GM10266 (cell line): ENCODE data around the gene MATCAP1.

ENCODE experiments used
- DNase-seq: peaks from one replicate; pipeline ENCODE4 v3.0.0; 2012; ENCODE audit errors: extremely low spot score
- CTCF ChIP-seq: IDR thresholded peaks from 2 replicates; pipeline ENCODE4 v1.5.1; 2012; ENCODE audit warnings: mild to moderate bottlenecking, low read depth; ENCODE audit not compliant: control insufficient read depth, insufficient read depth; ENCODE audit errors: missing control alignments

The MATCAP1 gene

GRCh38 chr16:67158637-67159600 lies 24.8 kb downstream of the MATCAP1 start:
- peak; percentile 89 for DNase-seq
- no peak for TF ChIP-seq CTCF

GRCh38 chr16:67157892-67158635 lies 25.7 kb downstream of the MATCAP1 start:
- DNase-seq, result no peak
- no peak for TF ChIP-seq CTCF

- TF ChIP-seq CTCF, result no peak
- DNase-seq, result no peak
Measured at GRCh38 chr16:67157106-67157748, 26.5 kb downstream of the MATCAP1 start.

GRCh38 chr16:67156143-67156844 lies 27.5 kb downstream of the MATCAP1 start:
- no peak for DNase-seq

GRCh38 chr16:67155295-67156142 lies 28.2 kb downstream of the MATCAP1 start:
- peak; percentile 94 for DNase-seq
- peak; percentile 96 for TF ChIP-seq CTCF

More at GRCh38 chr16:67156143-67156844, 27.5 kb downstream of the MATCAP1 start:
- no peak for TF ChIP-seq CTCF

- DNase-seq, result no peak
- TF ChIP-seq CTCF, result no peak
Measured at GRCh38 chr16:67154578-67155294, 29.0 kb downstream of the MATCAP1 start.
